Suprapubic skin (tissue), 4 donors: ENCODE results near the gene ATXN1L.

Experiments used
- EP300 ChIP-seq: sonication (generic); formaldehyde crosslinking; IDR thresholded peaks from one replicate; pipeline ENCODE4 v1.6.1; 2017; ENCODE audit warnings: antibody characterized with exemption
- POLR2AphosphoS5 ChIP-seq, 3 donors: sonication (generic); formaldehyde crosslinking; IDR thresholded peaks; one replicate each; pipeline ENCODE4 v1.6.1; 2017; ENCODE audit warnings: antibody characterized with exemption in 3 of 3
- TF ChIP-seq, protein P1 (sequence below), 2 donors: fragments of 200-600 bp in 1 of 2; fragments of 450-650 bp in 1 of 2; sonication (generic) in 1 of 2; IDR thresholded peaks; one replicate each; pipeline ENCODE4 v1.5.1; 2016 to 2019; ENCODE audit warnings: antibody characterized with exemption in 2 of 2, mild to moderate bottlenecking in 1 of 2, moderate library complexity in 1 of 2

DNA sequence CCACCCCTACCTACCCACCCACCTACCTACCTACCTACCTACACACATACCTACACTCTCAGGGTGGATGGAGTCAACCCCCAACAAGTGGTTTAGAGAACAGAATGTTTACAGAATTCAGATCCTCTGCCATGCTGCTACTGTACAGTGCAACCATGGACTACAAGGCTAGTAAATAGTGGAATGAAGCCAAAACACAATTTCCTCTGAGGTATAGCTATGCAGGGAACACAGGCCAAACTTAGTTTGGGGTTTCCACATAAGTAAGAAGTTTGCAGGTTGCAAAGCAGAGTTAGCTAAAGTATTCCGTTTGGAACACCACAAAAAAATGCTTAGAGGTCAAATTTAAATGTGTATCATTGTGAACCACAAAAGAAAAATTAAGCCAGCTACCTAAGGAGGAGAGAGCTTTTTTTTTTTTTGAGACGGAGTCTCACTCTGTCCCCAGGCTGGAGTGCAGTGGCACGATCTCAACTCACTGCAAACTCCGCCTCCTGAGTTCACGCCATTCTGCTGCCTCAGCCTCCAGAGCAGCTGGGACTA lies 34.4 kb upstream of the ATXN1L start:
- TF ChIP-seq, protein P1, sequence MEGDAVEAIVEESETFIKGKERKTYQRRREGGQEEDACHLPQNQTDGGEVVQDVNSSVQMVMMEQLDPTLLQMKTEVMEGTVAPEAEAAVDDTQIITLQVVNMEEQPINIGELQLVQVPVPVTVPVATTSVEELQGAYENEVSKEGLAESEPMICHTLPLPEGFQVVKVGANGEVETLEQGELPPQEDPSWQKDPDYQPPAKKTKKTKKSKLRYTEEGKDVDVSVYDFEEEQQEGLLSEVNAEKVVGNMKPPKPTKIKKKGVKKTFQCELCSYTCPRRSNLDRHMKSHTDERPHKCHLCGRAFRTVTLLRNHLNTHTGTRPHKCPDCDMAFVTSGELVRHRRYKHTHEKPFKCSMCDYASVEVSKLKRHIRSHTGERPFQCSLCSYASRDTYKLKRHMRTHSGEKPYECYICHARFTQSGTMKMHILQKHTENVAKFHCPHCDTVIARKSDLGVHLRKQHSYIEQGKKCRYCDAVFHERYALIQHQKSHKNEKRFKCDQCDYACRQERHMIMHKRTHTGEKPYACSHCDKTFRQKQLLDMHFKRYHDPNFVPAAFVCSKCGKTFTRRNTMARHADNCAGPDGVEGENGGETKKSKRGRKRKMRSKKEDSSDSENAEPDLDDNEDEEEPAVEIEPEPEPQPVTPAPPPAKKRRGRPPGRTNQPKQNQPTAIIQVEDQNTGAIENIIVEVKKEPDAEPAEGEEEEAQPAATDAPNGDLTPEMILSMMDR (IDR thresholded peaks at IDR 0.05), result no peak
- no peak for TF ChIP-seq POLR2AphosphoS5 (IDR thresholded peaks at IDR 0.05)
- TF ChIP-seq EP300, result no peak
